HG03196 (cell line): ENCODE measurements around the gene YWHAH.

Experiments used
- ATAC-seq: cut with Tn5 transposase; IDR thresholded peaks from one replicate; pipeline ENCODE4 v1.9.1; 2021; ENCODE audit not compliant: unreplicated experiment

The YWHAH gene

DNA sequence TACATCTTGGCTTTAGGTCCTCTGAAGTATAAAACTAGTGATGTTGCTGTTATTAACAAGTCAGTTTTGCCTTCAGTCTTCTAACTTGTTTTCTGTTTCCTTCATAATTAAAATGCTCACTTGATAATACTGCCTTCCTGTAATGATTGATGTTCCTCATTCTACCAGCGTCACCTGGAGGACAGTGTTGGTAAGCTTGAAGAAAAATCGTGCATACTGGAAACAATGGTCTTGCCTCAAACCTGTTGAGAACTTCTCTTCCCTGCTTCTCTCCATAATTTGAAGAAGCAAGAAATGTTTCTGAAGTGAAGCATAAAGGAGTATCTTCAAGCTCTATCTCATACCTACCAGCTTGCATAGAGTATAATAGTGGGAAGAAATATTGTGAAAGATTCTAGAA, 3.0 kb downstream of the YWHAH start:
- ATAC-seq: no peak

DNA sequence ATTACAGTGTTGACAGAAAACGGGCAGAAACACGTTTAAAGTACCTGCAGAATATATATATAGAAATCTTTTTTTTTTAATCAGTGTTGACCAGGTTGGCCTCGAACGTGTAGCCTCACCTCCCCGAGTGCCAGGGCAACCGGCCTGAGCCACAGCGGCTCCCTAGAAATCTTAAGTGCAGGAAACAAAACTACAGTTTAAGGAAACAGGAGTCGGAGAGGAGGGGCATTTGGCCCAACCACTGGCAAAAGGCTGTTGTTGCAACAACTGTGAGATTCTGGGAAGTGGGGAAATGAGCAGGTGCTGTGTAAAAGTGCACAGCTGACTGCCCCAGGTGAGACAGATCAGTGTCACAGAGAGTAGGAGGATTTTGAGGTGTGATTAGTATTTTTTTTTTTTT, 3.7 kb downstream of the YWHAH start:
- no peak for ATAC-seq

DNA sequence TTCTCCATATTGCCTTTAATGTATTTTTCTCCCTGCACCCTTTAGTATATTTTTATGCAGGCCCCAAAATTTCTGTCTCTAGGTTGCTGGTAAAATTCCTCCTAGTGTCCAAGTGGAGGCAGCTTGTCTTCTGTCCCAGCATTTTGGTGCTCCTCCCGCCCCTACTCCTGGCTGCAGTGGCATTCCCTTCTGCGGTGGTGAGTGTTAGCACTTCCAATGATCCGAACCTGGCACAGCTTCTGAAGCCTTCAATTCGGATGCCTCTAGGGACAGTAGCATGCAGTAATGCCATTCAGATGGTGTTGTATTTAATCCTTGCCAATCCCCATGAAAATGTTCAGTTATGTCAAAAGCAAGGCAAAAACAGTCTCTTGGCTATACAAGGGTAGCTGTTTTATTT, 5.9 kb downstream of the YWHAH start:
- no peak for ATAC-seq

DNA sequence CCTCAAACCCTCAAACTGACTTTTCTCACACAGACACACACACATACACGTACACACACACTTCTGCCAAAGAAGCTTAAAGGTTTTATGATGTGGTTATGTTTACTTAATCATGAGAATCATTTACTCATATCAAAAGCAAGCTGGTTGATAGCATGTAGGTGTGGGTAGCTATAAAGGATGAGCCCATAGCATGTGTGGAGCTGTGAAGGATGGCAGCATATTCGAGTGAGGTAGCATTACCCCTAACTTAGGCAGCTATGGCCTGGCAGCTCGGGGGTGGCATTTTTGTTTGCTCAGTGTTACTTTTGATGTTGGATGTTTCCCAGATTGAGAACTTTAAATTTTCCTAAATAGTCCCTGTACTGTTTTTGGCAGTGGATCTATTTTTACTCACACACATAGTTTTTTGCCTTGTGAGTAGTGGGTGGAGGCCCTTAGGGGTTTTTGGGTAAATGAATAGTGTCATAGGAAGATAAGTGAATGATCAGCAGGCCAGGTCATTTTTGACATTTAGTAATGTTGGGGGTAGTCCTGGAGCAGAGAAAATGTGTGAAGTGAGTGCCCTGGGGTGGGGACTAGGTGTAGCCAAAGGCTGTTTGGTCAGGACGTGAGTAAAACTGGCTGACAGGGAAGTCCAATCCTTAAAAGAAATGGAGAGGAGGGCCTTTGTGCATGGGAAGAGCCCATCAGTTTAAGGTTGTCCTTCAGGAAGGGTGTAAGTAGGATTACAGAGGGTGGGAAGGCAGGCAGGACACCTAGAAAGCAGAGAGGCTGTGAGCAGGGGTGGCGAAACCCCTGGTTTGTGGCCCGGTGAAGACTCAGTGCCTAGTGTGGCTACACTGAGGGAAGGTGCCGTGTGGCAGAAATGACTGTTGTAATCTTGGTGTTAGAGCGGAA, 7.1 kb downstream of the YWHAH start:
- ATAC-seq: no peak

DNA sequence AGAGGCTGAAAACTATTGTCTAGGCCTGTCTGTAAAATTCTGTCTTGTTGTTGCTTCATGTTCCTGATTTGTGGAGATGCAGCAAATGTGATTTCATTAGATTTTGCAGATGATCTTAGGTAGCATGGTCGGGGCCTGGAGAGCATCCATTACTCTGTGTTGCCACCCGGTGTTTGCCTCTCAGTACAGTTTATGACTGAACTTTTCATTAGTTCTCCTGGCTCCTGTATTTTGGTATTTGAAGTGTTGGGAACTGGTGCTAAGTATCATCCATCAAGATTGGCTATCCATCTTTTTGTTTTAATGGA, 7.7 kb downstream of the YWHAH start:
- ATAC-seq: no peak

DNA sequence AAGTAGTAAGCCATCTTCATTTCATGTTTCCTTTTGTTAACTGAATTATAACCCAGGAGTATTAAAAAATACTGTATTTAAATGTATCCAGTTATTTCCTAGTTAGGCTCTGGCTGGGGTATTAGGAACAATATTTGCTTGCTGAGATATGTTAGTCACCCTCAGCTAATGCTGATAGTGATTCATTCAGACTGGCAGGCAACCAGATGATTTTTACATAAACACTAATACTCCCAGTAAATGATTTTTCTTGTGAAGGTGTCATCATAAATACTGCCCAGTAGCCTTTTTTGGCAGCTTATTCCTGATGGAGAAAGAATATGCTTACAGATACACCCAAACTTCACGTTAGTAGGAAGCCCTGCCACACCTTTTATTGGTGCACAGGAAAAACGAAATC, 8.1 kb downstream of the YWHAH start:
- no peak for ATAC-seq

DNA sequence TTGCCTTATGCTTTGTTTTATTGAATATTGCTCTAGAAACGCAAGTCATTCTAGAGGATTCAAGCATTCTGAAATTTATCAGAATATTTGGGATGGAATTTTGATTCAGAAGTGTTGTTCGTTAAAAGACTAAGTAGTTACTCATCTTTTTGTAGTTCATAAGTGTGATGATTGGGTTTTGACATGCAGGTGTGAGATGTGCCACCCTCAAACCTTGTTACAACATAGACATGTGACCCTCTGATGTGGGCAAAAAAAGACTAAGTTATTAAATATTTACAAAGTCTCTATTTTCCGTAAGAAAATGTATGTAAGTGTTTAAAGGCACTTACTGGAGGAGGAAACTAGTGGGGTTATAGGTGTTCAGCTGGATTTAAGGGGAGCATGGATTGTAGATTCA, 8.9 kb downstream of the YWHAH start:
- ATAC-seq: no peak

DNA sequence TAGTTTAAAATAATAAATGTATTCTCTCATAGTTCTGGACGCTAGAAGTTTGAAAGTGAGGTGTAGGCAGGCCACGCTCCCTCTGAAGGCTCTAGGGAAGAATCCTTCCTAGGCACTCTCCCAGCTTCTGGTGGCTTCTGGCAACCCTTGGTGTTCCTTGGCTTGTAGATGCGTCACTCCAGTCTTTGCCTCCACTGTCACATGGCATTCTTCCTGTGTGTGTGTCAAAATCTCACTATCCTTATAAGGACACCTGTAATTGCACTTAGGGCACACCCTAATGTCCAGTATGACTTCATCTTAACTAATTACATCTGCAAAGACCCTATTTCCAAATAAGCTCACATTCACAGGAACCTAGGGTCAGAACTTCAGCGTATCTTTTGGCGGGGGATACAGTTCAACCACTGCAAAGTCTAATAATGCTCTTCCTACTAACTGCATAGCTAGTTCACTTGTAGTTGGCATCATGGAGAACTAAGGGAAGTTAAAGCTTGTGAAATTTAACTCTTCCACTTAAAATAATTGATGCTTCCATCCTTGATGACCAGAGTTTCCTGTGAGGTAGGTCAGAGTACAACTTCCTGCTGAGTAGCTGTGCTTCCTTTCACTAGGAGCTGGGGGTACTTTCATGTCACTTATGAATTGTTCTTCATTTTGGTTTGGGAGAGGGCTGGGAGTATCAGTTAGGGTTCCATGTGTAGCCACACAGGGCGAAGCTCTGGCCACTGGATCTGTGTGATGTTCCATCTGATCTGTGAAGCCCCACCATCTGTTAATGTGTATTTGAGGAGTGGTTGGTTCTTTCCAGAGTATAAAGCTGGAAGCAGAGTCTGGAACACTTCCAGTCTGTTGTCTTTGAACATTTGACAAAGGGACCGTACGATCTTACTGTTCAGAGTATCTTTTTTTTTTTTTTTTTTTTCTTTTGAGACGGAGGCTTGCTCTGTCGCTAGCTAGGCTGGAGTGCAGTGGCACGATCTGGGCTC, 10.5 kb downstream of the YWHAH start:
- no peak for ATAC-seq

DNA sequence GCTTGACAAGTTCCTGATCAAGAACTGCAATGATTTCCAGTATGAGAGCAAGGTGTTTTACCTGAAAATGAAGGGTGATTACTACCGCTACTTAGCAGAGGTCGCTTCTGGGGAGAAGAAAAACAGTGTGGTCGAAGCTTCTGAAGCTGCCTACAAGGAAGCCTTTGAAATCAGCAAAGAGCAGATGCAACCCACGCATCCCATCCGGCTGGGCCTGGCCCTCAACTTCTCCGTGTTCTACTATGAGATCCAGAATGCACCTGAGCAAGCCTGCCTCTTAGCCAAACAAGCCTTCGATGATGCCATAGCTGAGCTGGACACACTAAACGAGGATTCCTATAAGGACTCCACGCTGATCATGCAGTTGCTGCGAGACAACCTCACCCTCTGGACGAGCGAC, 12.0 kb downstream of the YWHAH start:
- ATAC-seq: no peak

DNA sequence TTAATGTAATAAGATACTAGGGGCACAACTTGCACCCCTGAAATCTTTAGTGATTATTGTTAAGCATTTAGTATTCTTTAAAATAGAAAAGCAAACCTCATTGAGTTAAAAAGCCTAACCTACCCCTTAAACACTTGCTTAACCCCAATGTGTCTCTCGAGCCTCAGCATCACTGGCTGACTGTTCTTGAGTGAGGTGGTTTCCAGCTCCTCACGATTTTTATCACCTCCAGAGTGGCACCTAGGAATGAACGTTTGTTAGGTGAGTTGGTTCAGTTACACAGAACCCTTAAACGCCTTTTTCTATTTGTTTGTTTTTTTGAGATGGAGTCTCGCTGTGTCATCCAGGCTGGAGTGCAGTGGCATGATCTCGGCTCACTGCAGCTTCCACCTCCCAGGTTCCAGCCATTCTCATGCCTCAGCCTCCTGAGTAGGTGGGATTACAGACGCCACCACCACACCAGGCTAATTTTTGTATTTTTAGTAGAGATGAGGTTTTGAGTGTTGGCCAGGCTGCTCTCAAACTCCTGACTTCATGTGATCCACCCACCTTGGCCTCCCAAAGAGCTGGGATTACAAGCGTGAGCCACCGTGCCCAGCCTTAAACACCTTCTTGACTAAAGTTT, 13.7 kb downstream of the YWHAH start:
- ATAC-seq: no peak

DNA sequence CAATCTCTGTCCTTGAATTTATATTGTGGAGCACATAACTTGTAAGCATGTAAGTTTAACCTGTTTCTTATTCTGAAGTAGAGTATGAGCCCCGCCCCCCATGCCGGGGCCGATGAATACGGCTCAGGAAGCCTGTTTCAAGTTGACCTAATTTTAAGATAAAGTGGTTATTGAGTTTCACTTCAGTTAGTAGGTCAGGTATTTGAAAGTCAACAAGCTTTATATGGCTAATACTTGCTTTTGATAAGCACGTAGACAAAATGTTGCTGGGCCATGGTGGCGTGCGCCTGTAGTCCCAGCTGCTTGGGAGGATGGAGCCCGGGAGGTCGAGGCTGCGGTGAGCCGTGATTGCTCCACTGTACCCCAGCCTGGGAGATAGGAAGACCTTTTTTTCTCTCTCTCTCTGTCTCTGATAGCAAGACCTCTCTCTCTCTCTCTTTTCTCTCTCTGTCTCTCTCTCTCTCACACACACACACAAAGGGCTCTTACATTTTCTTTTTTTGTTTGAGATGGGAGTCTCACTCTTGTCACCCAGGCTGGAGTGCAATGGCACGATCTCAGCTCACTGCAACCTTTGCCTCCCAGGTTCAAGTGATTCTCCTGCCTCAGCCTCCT, 14.4 kb downstream of the YWHAH start:
- no peak for ATAC-seq

DNA sequence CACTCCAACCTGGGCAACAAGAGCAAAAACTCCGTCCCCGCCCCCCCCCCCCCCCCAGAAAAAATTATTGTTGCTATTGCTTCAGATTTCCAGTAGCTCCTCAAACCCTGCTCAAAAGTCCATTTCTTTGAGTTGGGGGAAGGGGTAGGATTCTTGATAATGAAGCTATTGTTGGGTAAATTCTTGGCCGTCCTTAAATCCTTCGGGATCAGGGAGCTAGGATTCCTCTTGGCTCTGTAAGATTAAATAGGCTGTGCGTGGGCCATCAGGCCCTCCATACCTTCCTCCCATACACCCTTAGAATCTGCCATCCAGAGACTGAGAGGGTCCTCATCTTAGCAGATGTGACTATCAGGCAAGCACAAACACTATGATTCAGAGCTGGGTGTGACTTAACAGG, 16.4 kb downstream of the YWHAH start:
- no peak for ATAC-seq

DNA sequence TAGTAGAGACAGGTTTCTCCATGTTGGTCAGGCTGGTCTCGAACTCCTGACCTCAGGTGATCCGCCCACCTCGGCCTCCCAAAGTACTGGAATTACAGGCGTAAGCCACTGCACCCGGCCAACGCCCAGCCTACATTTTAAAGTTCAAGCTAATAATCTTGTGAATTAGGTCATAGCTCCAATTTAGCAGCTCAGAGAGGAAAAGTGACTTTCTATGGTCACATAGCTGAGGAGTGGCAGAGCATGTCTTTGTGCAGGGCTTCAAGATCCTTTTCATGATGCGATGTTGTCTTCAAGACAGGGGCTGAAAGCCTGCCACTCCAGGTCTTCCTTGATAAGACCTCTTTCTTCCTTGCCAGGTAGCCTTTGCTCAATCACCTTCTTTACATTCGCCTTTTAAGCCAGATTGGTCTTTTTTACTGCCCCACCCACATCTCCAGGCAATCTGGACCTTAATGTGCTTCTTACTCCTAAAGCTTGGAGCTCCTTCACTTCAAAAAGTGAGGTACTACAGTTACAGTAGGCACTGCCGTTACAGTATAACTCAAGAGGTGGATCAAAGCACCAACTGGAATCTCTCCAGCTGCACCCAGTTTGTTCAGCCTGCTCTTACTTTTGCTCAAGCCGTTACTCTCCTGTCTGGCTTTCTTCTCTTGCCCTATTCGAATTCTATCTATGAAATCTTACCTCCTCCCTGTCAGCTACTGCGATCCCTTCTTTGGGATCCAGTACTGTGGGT, 18.2 kb downstream of the YWHAH start:
- no peak for ATAC-seq

DNA sequence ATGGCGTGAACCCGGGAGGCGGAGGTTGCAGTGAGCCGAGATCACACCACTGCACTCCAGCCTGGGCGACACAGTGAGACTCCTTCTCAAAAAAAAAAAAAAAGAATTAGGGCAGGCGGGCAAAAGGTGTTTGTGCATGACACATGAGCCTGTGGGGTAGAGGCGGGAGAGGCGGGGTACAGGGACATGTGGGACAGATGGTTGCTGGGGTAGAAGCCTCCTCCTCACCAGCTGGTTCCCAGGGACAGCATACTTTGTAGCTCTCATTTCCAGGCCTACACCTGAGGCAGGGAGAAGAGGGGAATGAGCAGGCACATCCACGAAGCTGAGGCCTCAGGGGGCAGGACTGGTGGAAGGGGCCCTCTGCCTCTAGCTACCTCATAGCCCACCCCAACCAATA, 23.7 kb downstream of the YWHAH start:
- ATAC-seq: no peak

DNA sequence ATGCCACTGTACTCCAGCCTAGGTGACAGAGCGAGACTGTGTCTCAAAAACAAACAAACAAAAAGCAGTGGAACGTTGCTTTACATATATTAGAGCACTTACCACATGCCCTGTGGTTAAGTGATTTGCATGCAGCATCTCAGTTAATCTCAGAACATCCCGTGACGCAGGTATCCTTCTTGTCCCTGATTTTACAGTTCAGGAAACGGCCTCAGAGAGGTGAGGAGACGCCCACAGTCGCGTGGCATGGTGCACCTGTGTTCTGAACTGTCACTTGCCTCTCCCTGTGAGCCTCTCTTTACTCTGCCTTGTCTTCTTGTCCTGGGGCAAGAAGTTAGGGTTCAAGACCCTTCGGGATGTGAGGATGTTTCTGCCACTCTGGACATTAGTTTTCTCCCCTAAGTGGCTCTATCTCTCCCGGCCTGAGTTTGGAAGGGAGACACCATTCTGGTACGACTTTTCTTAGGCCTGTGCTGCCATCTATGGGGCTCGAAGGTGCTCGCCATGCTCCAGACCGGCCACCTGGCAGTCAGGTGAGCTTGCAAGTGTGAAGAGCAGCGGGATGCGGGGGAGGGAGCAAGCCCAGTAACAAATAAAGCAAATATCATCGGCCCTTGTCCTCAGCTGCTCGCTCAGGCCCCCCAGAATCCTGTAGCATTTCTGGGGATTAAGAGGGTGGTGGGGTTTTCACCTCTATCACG, 25.6 kb downstream of the YWHAH start:
- no peak for ATAC-seq

DNA sequence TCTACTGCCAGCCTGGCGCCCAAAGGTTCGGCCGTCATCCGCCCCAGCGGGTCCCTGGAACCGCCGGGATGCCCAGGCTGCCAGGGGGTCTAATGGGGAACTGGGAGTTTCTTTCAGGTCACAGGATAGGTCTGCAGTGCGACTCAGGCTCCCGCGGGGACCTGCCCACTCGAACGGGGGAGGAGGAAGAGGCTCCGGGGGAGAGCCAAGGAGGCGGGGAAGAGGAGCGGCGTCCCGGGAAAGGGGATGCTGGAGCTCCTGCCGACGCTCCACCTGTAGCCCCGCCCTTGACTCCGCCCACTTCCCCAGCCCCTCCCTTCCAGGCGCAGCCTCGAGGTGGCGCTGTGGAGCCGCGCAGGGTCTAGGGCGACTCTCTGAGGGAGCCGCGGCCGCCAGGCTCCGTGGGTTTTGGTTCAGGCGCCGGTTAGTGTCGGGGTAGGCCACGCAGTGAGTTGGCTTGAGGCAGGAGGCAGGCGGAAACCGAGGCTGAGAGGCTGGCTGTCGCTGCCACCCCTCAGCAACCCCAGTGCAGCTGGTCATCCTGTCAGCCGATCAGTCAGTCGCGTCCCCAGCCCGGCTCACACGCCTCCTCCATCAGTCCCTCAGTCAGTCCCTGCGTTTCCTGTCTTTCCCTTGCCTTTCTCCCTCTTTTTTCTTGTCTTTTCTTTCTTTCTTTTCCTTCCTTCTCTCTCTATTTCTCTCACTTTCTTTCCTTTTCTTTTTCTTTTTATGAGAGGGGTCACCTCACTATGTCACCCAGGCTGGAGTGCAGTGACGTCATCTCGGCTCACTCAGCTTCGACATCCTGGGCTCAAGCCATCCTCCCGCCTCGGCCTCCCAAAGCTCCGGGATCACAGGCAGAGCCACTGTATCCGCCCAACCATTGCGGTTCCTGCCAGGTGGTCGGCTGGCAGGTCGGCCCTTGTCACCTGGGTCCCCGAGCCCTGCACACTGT, 26.4 kb downstream of the YWHAH start:
- ATAC-seq: peak; percentile 65

DNA sequence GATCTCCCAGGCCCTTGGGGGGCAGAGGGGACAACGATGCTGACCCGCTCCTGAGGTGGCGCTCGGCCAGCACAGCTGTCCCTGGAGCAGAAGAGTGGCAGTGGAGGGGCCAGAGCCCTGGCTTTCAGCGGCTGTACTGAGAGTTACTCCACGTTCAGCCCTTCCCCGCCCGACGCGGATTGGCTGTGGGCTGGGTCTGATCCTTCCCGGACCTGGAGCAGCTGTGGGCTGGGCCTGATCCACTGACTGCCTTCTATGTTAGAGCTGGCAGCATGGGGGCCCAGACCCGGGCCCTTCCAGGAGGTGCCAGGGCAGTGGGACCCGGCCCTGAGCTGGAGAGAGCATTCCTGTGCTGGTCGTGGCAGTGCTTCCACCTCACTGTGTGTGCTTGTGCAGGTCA, 27.8 kb downstream of the YWHAH start:
- no peak for ATAC-seq

DNA sequence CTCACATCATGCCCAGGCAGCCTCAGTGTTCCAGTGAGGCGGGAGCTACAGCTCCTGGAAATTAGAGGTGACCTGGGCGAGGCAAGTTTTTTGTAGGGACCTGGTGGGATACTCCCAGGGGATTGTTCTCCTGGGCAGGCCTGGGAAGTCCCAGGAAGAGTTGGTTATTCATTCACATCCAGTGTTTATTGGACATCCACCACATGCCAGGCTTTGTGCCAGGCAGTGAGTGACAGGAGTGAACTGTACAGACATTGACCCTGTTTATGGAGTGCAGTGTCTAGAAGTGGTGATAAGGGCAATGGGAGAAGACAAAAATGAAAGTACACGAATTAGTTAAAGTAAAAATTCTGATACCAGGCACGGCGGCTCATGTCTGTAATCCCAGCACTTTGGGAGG, 29.4 kb downstream of the YWHAH start:
- ATAC-seq: no peak
